Measurements from ENCODE around the gene PAFAH1B1. TPM values are rescaled to one million over a fixed set of nuclear protein-coding genes. Genes with fewer than 3 reads are reported as not detected.
A peak's percentile ranks its signal among the peaks of the same experiment; 100 is the strongest.
"Not testable (repeated sequence)": the region's sequence is repeated elsewhere in the genome, so short reads cannot be mapped to it uniquely, and the experiment has no call there.

PAFAH1B1 gene
- polyA plus RNA-seq, 6 donors from 2014 or later, result 9.0 to 16.2 (median 12.2) TPM

GRCh38 chr17:2631211-2631610 is 37.8 kb downstream of the PAFAH1B1 start:
- DNase-seq (no peak), ATAC-seq (ENCODE audit: low read depth in 2 of 2) (no peak)
- Mint-ChIP-seq H3K36me3 (peaks cover 4 to 11% of the 10 kb centered on the region in 2 donors), H3K4me3 (peak overlapping the region in 1 of 8 donors; percentile 15), H3K27me3 (no peaks in the 10 kb centered on the region), H3K27ac (peak overlapping the region in 3 of 6 donors; percentile 54 to 79 (median 72)), H3K4me1 (peaks cover 71 to 87% (median 81%) of the 10 kb centered on the region in 3 donors), H3K9me3 (peaks cover 5 to 39% (median 26%) of the 10 kb centered on the region in 7 donors)

- no peak for ATAC-seq (ENCODE audit: low read depth in 2 of 2)
Observed at GRCh38 chr17:2634361-2634960, 41.0 kb downstream of the PAFAH1B1 start.

GRCh38 chr17:2635241-2635640 is 41.8 kb downstream of the PAFAH1B1 start:
- peaks cover 0 to 5% of the 10 kb centered on the region in 2 donors for H3K36me3 Mint-ChIP-seq
- H3K27me3 Mint-ChIP-seq, result no peaks in the 10 kb centered on the region
- no peak overlapping the region for H3K4me3 Mint-ChIP-seq
- peaks cover 0 to 6% (median 4%) of the 10 kb centered on the region in 7 donors for H3K9me3 Mint-ChIP-seq
- peaks cover 43 to 64% (median 56%) of the 10 kb centered on the region in 3 donors for H3K4me1 Mint-ChIP-seq
- H3K27ac Mint-ChIP-seq, result peak overlapping the region in 2 of 6 donors; percentile 43 to 65
- DNase-seq (no peak), ATAC-seq (ENCODE audit: low read depth in 2 of 2) (no peak)

More at GRCh38 chr17:2634361-2634960, 41.0 kb downstream of the PAFAH1B1 start:
- H3K9me3 Mint-ChIP-seq, result peaks cover 0 to 14% (median 12%) of the 10 kb centered on the region in 7 donors
- no peaks in the 10 kb centered on the region for H3K27me3 Mint-ChIP-seq
- DNase-seq, result no peak
- H3K36me3 Mint-ChIP-seq, result peaks cover 0 to 11% of the 10 kb centered on the region in 2 donors
- peak overlapping the region in 5 of 6 donors; percentile 10 to 53 (median 43) for H3K27ac Mint-ChIP-seq
- H3K4me1 Mint-ChIP-seq, result peaks cover 51 to 70% (median 63%) of the 10 kb centered on the region in 3 donors
- H3K4me3 Mint-ChIP-seq, result peak overlapping the region in 3 of 8 donors; percentile 0 to 64 (median 1)

GRCh38 chr17:2635675-2636074 is 42.2 kb downstream of the PAFAH1B1 start:
- DNase-seq (no peak), ATAC-seq (ENCODE audit: low read depth in 2 of 2) (no peak)
- Mint-ChIP-seq H3K36me3 (peaks cover 0 to under 1% of the 10 kb centered on the region in 2 donors), H3K4me1 (peaks cover 39 to 63% (median 53%) of the 10 kb centered on the region in 3 donors), H3K27ac (peak overlapping the region in 1 of 6 donors; percentile 65), H3K27me3 (no peaks in the 10 kb centered on the region), H3K9me3 (peaks cover 0 to 2% (median 0%) of the 10 kb centered on the region in 7 donors), H3K4me3 (no peak overlapping the region)

- Mint-ChIP-seq H3K27me3 (no peaks in the 10 kb centered on the region), H3K9me3 (no peaks in the 10 kb centered on the region), H3K4me1 (peaks cover 38 to 60% (median 53%) of the 10 kb centered on the region in 3 donors), H3K36me3 (no peaks in the 10 kb centered on the region), H3K27ac (peak overlapping the region in 4 of 6 donors; percentile 18 to 83 (median 58)), H3K4me3 (peak overlapping the region in 1 of 8 donors; percentile 56)
- ATAC-seq (ENCODE audit: low read depth in 2 of 2), result no peak
- no peak for DNase-seq
Observed at GRCh38 chr17:2636169-2636930, 42.9 kb downstream of the PAFAH1B1 start.

GRCh38 chr17:2637422-2637821 is 44.0 kb downstream of the PAFAH1B1 start:
- peak overlapping the region in 4 of 6 donors; percentile 34 to 78 (median 38) for H3K27ac Mint-ChIP-seq

GRCh38 chr17:2644971-2645370 is 51.5 kb downstream of the PAFAH1B1 start:
- DNase-seq, result no peak
- Mint-ChIP-seq H3K4me1 (peaks cover 17 to 26% (median 22%) of the 10 kb centered on the region in 3 donors), H3K27ac (no peak overlapping the region), H3K4me3 (no peak overlapping the region), H3K27me3 (no peaks in the 10 kb centered on the region), H3K36me3 (no peaks in the 10 kb centered on the region), H3K9me3 (peaks cover 0 to 1% (median 0%) of the 10 kb centered on the region in 7 donors)
- no peak for ATAC-seq (ENCODE audit: low read depth in 2 of 2)

More at GRCh38 chr17:2637422-2637821, 44.0 kb downstream of the PAFAH1B1 start:
- Mint-ChIP-seq H3K4me1 (peaks cover 31 to 50% (median 42%) of the 10 kb centered on the region in 3 donors), H3K27me3 (no peaks in the 10 kb centered on the region), H3K36me3 (no peaks in the 10 kb centered on the region), H3K9me3 (no peaks in the 10 kb centered on the region), H3K4me3 (no peak overlapping the region)
- DNase-seq (no peak), ATAC-seq (ENCODE audit: low read depth in 2 of 2) (no peak)

- ATAC-seq (ENCODE audit: low read depth in 2 of 2) (peak; percentile 83 to 87), DNase-seq (peak; percentile 7)
- Mint-ChIP-seq H3K27ac (peak overlapping the region in 4 of 6 donors; percentile 47 to 83 (median 70)), H3K9me3 (peaks cover 0 to 5% (median 0%) of the 10 kb centered on the region in 7 donors), H3K4me1 (peaks cover 11 to 25% (median 21%) of the 10 kb centered on the region in 3 donors), H3K36me3 (peaks cover 0 to 11% of the 10 kb centered on the region in 2 donors), H3K4me3 (no peak overlapping the region), H3K27me3 (no peaks in the 10 kb centered on the region)
Observed at GRCh38 chr17:2647957-2648356, 54.5 kb downstream of the PAFAH1B1 start.

- Mint-ChIP-seq H3K9me3 (peaks cover 0 to 5% (median 0%) of the 10 kb centered on the region in 7 donors), H3K4me1 (peaks cover 11 to 25% (median 16%) of the 10 kb centered on the region in 3 donors), H3K4me3 (no peak overlapping the region), H3K27me3 (no peaks in the 10 kb centered on the region), H3K27ac (no peak overlapping the region), H3K36me3 (peaks cover 0 to 12% of the 10 kb centered on the region in 2 donors)
- ATAC-seq (ENCODE audit: low read depth in 2 of 2) (no peak), DNase-seq (no peak)
Observed at GRCh38 chr17:2649191-2649590, 55.7 kb downstream of the PAFAH1B1 start.

- not testable (repeated sequence) for DNase-seq; H3K9me3 Mint-ChIP-seq; ATAC-seq (ENCODE audit: low read depth in 2 of 2); H3K4me3 Mint-ChIP-seq; H3K27me3 Mint-ChIP-seq
- Mint-ChIP-seq H3K4me1 (peaks cover 17 to 28% (median 20%) of the 10 kb centered on the region in 3 donors), H3K36me3 (peaks cover 0 to 12% of the 10 kb centered on the region in 2 donors), H3K27ac (peak overlapping the region in 1 of 6 donors; percentile 87)
Observed at GRCh38 chr17:2652911-2653310, 59.5 kb downstream of the PAFAH1B1 start.

- DNase-seq, result no peak
- peak overlapping the region in 1 of 6 donors; percentile 18 for H3K27ac Mint-ChIP-seq
- peaks cover 0 to 5% (median 0%) of the 10 kb centered on the region in 7 donors for H3K9me3 Mint-ChIP-seq
- no peak overlapping the region for H3K4me3 Mint-ChIP-seq
- H3K27me3 Mint-ChIP-seq, result no peaks in the 10 kb centered on the region
- H3K4me1 Mint-ChIP-seq, result peaks cover 22 to 36% (median 34%) of the 10 kb centered on the region in 3 donors
- H3K36me3 Mint-ChIP-seq, result peaks cover 0 to 18% of the 10 kb centered on the region in 2 donors
- no peak for ATAC-seq (ENCODE audit: low read depth in 2 of 2)
Observed at GRCh38 chr17:2655546-2655945, 62.1 kb downstream of the PAFAH1B1 start.

GRCh38 chr17:2656283-2656682 is 62.8 kb downstream of the PAFAH1B1 start:
- H3K36me3 Mint-ChIP-seq, result peaks cover 0 to 18% of the 10 kb centered on the region in 2 donors
- H3K4me3 Mint-ChIP-seq, result no peak overlapping the region
- peaks cover 0 to 5% (median 0%) of the 10 kb centered on the region in 7 donors for H3K9me3 Mint-ChIP-seq
- ATAC-seq (ENCODE audit: low read depth in 2 of 2) (no peak), DNase-seq (no peak)
- peak overlapping the region in 1 of 6 donors; percentile 18 for H3K27ac Mint-ChIP-seq
- H3K4me1 Mint-ChIP-seq, result peaks cover 27 to 39% (median 36%) of the 10 kb centered on the region in 3 donors
- no peaks in the 10 kb centered on the region for H3K27me3 Mint-ChIP-seq

- H3K36me3 Mint-ChIP-seq; ATAC-seq (ENCODE audit: low read depth in 2 of 2); H3K27me3 Mint-ChIP-seq; DNase-seq; H3K9me3 Mint-ChIP-seq; H3K27ac Mint-ChIP-seq: not testable (repeated sequence)
- Mint-ChIP-seq H3K4me1 (peaks cover 29 to 54% (median 40%) of the 10 kb centered on the region in 3 donors), H3K4me3 (peak overlapping the region in 1 of 8 donors; percentile 16)
Observed at GRCh38 chr17:2659337-2659736, 65.9 kb downstream of the PAFAH1B1 start.
